ENCODE measurements around the gene MIEF1.
"Not testable (repeated sequence)": the region's sequence is repeated elsewhere in the genome, so short reads cannot be mapped to it uniquely, and the experiment has no call there.

Gene MIEF1

GRCh38 chr22:39517470-39517869, 15.4 kb downstream of the MIEF1 start:
- no peak for DNase-seq

GRCh38 chr22:39518144-39518786, 16.2 kb downstream of the MIEF1 start:
- no peak for DNase-seq

- DNase-seq: peak; percentile 75
Measured at GRCh38 chr22:39518996-39519680, 17.0 kb downstream of the MIEF1 start.

GRCh38 chr22:39519681-39520225, 17.7 kb downstream of the MIEF1 start:
- DNase-seq: peak; percentile 99

- no peak for DNase-seq
Measured at GRCh38 chr22:39520226-39521105, 18.4 kb downstream of the MIEF1 start, which contains the start of gene ATF4. ATF4 (plus strand) TSS chr22:39520562; CDS start chr22:39521446, 884 bp downstream.

- peak; percentile 48 for DNase-seq
Measured at GRCh38 chr22:39521106-39521885, 19.2 kb downstream of the MIEF1 start.

GRCh38 chr22:39522091-39522490, 20.0 kb downstream of the MIEF1 start:
- not testable (repeated sequence) for DNase-seq

- peak; percentile 89 for DNase-seq
Measured at GRCh38 chr22:39522567-39523300, 20.6 kb downstream of the MIEF1 start.

GRCh38 chr22:39524089-39524752, 22.1 kb downstream of the MIEF1 start:
- DNase-seq: no peak

GRCh38 chr22:39524753-39525657, 22.9 kb downstream of the MIEF1 start:
- DNase-seq: peak; percentile 23

- no peak for DNase-seq
Measured at GRCh38 chr22:39525658-39525975, 23.5 kb downstream of the MIEF1 start.

GRCh38 chr22:39526736-39527171, 24.7 kb downstream of the MIEF1 start:
- DNase-seq: no peak

- peak; percentile 60 for DNase-seq
Measured at GRCh38 chr22:39527481-39527961, 25.4 kb downstream of the MIEF1 start.

- peak; percentile 82 for DNase-seq
Measured at GRCh38 chr22:39528080-39528661, 26.1 kb downstream of the MIEF1 start.

- DNase-seq: peak; percentile 97
Measured at GRCh38 chr22:39528681-39529486, 26.8 kb downstream of the MIEF1 start.

- DNase-seq: no peak
Measured at GRCh38 chr22:39529487-39529851, 27.4 kb downstream of the MIEF1 start.

- DNase-seq: no peak
Measured at GRCh38 chr22:39530116-39530515, 28.0 kb downstream of the MIEF1 start.

- peak; percentile 22 for DNase-seq
Measured at GRCh38 chr22:39530692-39531331, 28.7 kb downstream of the MIEF1 start.

All from NCI-H2171 treated with DMSO at 0.1 percent for 48 hours (cell line).